GM23338 (cell line): ENCODE measurements around the gene TNFSF4.

Experiments used
- EZH2 ChIP-seq: fragments of 200-600 bp; sonication (generic); IDR thresholded peaks from one replicate; pipeline ENCODE4 v1.8.0; 2017; ENCODE audit warnings: antibody characterized with exemption, mild to moderate bottlenecking, low read depth; ENCODE audit not compliant: unreplicated experiment
- EZH2phosphoT487 ChIP-seq: fragments of 200-600 bp; sonication (generic); IDR thresholded peaks from one replicate; pipeline ENCODE4 v1.8.1; 2018; ENCODE audit warnings: antibody characterized with exemption; ENCODE audit not compliant: unreplicated experiment
- POLR2AphosphoS5 ChIP-seq: IDR thresholded peaks from 2 replicates; pipeline ENCODE4 v1.6.1; 2016; ENCODE audit warnings: antibody characterized with exemption, low read depth
- ZNF114 ChIP-seq: fragments of 250-450 bp; sonication (Bioruptor Pico); IDR thresholded peaks from 2 replicates; pipeline ENCODE4 v1.5.0; 2020; ENCODE audit warnings: mild to moderate bottlenecking, moderate library complexity
- ZNF331 ChIP-seq: fragments of 250-450 bp; sonication (Bioruptor Pico); IDR thresholded peaks from 2 replicates; pipeline ENCODE4 v1.5.0; 2020; ENCODE audit warnings: low read depth, mild to moderate bottlenecking, moderate library complexity
- TF ChIP-seq, protein P1 (sequence below), 2 experiments: fragments of 200-600 bp in 1 of 2; sonication (generic) in 1 of 2; conservative IDR thresholded peaks; 2 replicates each; pipeline versions ENCODE4 v1.5.1 to v1.6.1; 2016 to 2017; ENCODE audit warnings: antibody characterized with exemption in 2 of 2, low read depth in 2 of 2, mild to moderate bottlenecking in 2 of 2, moderate library complexity in 1 of 2
- TF ChIP-seq, protein P2 (sequence below): IDR thresholded peaks from one replicate; pipeline ENCODE4 v1.6.1; 2018; ENCODE audit warnings: antibody characterized with exemption; ENCODE audit not compliant: unreplicated experiment

DNA sequence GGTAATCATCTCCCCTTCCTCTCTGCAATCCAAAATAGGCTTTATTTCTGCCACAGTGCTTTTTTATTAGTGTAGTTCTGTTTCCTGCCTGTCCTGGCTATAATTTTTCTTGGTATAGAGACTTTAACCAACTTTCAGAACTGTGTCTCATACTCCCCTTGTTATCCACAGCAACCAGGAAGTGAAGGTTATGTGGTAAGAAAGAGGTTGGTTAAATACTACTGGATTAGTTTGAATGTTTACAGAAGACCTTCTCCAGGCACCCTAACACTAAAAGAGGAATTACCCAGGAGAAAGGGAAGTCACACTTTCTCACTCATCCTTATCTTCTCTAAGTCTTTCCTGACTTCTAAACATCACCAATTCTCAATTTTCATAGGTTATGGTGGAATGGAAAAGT, 17.8 kb upstream of the TNFSF4 start:
- TF ChIP-seq POLR2AphosphoS5 = no peak
- TF ChIP-seq, protein P1, sequence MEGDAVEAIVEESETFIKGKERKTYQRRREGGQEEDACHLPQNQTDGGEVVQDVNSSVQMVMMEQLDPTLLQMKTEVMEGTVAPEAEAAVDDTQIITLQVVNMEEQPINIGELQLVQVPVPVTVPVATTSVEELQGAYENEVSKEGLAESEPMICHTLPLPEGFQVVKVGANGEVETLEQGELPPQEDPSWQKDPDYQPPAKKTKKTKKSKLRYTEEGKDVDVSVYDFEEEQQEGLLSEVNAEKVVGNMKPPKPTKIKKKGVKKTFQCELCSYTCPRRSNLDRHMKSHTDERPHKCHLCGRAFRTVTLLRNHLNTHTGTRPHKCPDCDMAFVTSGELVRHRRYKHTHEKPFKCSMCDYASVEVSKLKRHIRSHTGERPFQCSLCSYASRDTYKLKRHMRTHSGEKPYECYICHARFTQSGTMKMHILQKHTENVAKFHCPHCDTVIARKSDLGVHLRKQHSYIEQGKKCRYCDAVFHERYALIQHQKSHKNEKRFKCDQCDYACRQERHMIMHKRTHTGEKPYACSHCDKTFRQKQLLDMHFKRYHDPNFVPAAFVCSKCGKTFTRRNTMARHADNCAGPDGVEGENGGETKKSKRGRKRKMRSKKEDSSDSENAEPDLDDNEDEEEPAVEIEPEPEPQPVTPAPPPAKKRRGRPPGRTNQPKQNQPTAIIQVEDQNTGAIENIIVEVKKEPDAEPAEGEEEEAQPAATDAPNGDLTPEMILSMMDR (conservative IDR thresholded peaks at IDR 0.05; ENCODE audit: low read depth in 2 of 2) = no peak
- no peak for TF ChIP-seq EZH2
- TF ChIP-seq ZNF114 = no peak
- no peak for TF ChIP-seq EZH2phosphoT487
- TF ChIP-seq, protein P2, sequence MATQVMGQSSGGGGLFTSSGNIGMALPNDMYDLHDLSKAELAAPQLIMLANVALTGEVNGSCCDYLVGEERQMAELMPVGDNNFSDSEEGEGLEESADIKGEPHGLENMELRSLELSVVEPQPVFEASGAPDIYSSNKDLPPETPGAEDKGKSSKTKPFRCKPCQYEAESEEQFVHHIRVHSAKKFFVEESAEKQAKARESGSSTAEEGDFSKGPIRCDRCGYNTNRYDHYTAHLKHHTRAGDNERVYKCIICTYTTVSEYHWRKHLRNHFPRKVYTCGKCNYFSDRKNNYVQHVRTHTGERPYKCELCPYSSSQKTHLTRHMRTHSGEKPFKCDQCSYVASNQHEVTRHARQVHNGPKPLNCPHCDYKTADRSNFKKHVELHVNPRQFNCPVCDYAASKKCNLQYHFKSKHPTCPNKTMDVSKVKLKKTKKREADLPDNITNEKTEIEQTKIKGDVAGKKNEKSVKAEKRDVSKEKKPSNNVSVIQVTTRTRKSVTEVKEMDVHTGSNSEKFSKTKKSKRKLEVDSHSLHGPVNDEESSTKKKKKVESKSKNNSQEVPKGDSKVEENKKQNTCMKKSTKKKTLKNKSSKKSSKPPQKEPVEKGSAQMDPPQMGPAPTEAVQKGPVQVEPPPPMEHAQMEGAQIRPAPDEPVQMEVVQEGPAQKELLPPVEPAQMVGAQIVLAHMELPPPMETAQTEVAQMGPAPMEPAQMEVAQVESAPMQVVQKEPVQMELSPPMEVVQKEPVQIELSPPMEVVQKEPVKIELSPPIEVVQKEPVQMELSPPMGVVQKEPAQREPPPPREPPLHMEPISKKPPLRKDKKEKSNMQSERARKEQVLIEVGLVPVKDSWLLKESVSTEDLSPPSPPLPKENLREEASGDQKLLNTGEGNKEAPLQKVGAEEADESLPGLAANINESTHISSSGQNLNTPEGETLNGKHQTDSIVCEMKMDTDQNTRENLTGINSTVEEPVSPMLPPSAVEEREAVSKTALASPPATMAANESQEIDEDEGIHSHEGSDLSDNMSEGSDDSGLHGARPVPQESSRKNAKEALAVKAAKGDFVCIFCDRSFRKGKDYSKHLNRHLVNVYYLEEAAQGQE = no peak
- no peak for TF ChIP-seq ZNF331
